Measurements from ENCODE around the gene CAMK2A. TPM values are rescaled to one million over a fixed set of nuclear protein-coding genes. Genes with fewer than 3 reads are reported as not detected.

Gene CAMK2A
- total RNA-seq, 1 donor from 2014 or later: 1.2 TPM

GRCh38 chr5:150215979-150216944 is 73.3 kb downstream of the CAMK2A start:
- no peak overlapping the region for H3K9ac ChIP-seq (ENCODE audit: low read length)
- H3K36me3 ChIP-seq (ENCODE audit: insufficient read depth, low read length): no peaks in the 10 kb centered on the region
- Mint-ChIP-seq H3K9me3 (ENCODE audit: unreplicated experiment) (no peaks in the 10 kb centered on the region), H3K27me3 (ENCODE audit: low read depth, unreplicated experiment) (peaks cover 21% of the 10 kb centered on the region), H3K4me3 (ENCODE audit: unreplicated experiment) (peak overlapping the region; percentile 11), H3K4me1 (ENCODE audit: low read depth, unreplicated experiment) (peaks cover 2% of the 10 kb centered on the region), H3K36me3 (ENCODE audit: low read depth, unreplicated experiment) (no peaks in the 10 kb centered on the region), H3K27ac (ENCODE audit: unreplicated experiment) (no peak overlapping the region)
- H3K79me2 ChIP-seq (ENCODE audit: insufficient read depth, low read length): no peaks in the 10 kb centered on the region
- H2AFZ ChIP-seq (ENCODE audit: low read depth, low read length): no peak overlapping the region
- TF ChIP-seq CTCF (IDR thresholded peaks at IDR 0.05; ENCODE audit: insufficient read depth, low read depth, low read length) (no peak), EZH2 (IDR thresholded peaks at IDR 0.05; ENCODE audit: insufficient read depth, low read length) (no peak)
- no peaks in the 10 kb centered on the region for H3K9me3 ChIP-seq (ENCODE audit: insufficient read depth, low read depth, low read length)
- DNase-seq (ENCODE audit: low read depth) (no peak), FAIRE-seq (no peak)
- no peaks in the 10 kb centered on the region for H3K27me3 ChIP-seq (ENCODE audit: insufficient read depth, low read length)
- peaks cover 17% of the 10 kb centered on the region for H3K4me1 ChIP-seq (ENCODE audit: insufficient read depth, low read length)
- H3K4me3 ChIP-seq (ENCODE audit: insufficient read depth, low read depth, low read length): no peak overlapping the region
- H4K20me1 ChIP-seq (ENCODE audit: insufficient read depth, low read length): no peaks in the 10 kb centered on the region
- no peak overlapping the region for H3K4me2 ChIP-seq (ENCODE audit: low read length)
- H3K27ac ChIP-seq (ENCODE audit: low read depth, low read length): no peak overlapping the region

GRCh38 chr5:150214289-150214688 is 75.3 kb downstream of the CAMK2A start:
- DNase-seq (ENCODE audit: low read depth) (peak; percentile 49), FAIRE-seq (no peak)
- Histone ChIP-seq H3K9me3 (ENCODE audit: insufficient read depth, low read depth, low read length) (no peaks in the 10 kb centered on the region), H4K20me1 (ENCODE audit: insufficient read depth, low read length) (no peaks in the 10 kb centered on the region), H2AFZ (ENCODE audit: low read depth, low read length) (peak overlapping the region; percentile 57), H3K27me3 (ENCODE audit: insufficient read depth, low read length) (no peaks in the 10 kb centered on the region), H3K4me2 (ENCODE audit: low read length) (peak overlapping the region; percentile 59), H3K4me1 (ENCODE audit: insufficient read depth, low read length) (peaks cover 22% of the 10 kb centered on the region), H3K36me3 (ENCODE audit: insufficient read depth, low read length) (no peaks in the 10 kb centered on the region), H3K79me2 (ENCODE audit: insufficient read depth, low read length) (no peaks in the 10 kb centered on the region), H3K4me3 (ENCODE audit: insufficient read depth, low read depth, low read length) (no peak overlapping the region), H3K9ac (ENCODE audit: low read length) (peak overlapping the region; percentile 51), H3K27ac (ENCODE audit: low read depth, low read length) (peak overlapping the region; percentile 71)
- Mint-ChIP-seq H3K4me3 (ENCODE audit: unreplicated experiment) (no peak overlapping the region), H3K4me1 (ENCODE audit: low read depth, unreplicated experiment) (peaks cover 8% of the 10 kb centered on the region), H3K27ac (ENCODE audit: unreplicated experiment) (no peak overlapping the region), H3K36me3 (ENCODE audit: low read depth, unreplicated experiment) (no peaks in the 10 kb centered on the region), H3K27me3 (ENCODE audit: low read depth, unreplicated experiment) (peaks cover 23% of the 10 kb centered on the region), H3K9me3 (ENCODE audit: unreplicated experiment) (no peaks in the 10 kb centered on the region)
- TF ChIP-seq CTCF (IDR thresholded peaks at IDR 0.05; ENCODE audit: insufficient read depth, low read depth, low read length) (no peak), EZH2 (IDR thresholded peaks at IDR 0.05; ENCODE audit: insufficient read depth, low read length) (no peak)

- H3K36me3 Mint-ChIP-seq (ENCODE audit: low read depth, unreplicated experiment): no peaks in the 10 kb centered on the region
- Histone ChIP-seq H4K20me1 (ENCODE audit: insufficient read depth, low read length) (no peaks in the 10 kb centered on the region), H3K27ac (ENCODE audit: low read depth, low read length) (peak overlapping the region; percentile 71), H3K4me3 (ENCODE audit: insufficient read depth, low read depth, low read length) (no peak overlapping the region), H3K27me3 (ENCODE audit: insufficient read depth, low read length) (no peaks in the 10 kb centered on the region), H3K4me2 (ENCODE audit: low read length) (peak overlapping the region; percentile 59), H3K9ac (ENCODE audit: low read length) (peak overlapping the region; percentile 51), H3K9me3 (ENCODE audit: insufficient read depth, low read depth, low read length) (no peaks in the 10 kb centered on the region), H2AFZ (ENCODE audit: low read depth, low read length) (no peak overlapping the region), H3K36me3 (ENCODE audit: insufficient read depth, low read length) (no peaks in the 10 kb centered on the region), H3K79me2 (ENCODE audit: insufficient read depth, low read length) (no peaks in the 10 kb centered on the region), H3K4me1 (ENCODE audit: insufficient read depth, low read length) (peaks cover 29% of the 10 kb centered on the region)
- peaks cover 23% of the 10 kb centered on the region for H3K27me3 Mint-ChIP-seq (ENCODE audit: low read depth, unreplicated experiment)
- TF ChIP-seq CTCF (IDR thresholded peaks at IDR 0.05; ENCODE audit: insufficient read depth, low read depth, low read length): no peak
- no peak for TF ChIP-seq EZH2 (IDR thresholded peaks at IDR 0.05; ENCODE audit: insufficient read depth, low read length)
- H3K27ac Mint-ChIP-seq (ENCODE audit: unreplicated experiment): peak overlapping the region; percentile 50
- FAIRE-seq: no peak
- DNase-seq (ENCODE audit: low read depth): peak; percentile 32
- H3K4me3 Mint-ChIP-seq (ENCODE audit: unreplicated experiment): no peak overlapping the region
- no peaks in the 10 kb centered on the region for H3K9me3 Mint-ChIP-seq (ENCODE audit: unreplicated experiment)
- H3K4me1 Mint-ChIP-seq (ENCODE audit: low read depth, unreplicated experiment): peaks cover 14% of the 10 kb centered on the region
Measured at GRCh38 chr5:150213530-150213929, 76.0 kb downstream of the CAMK2A start.
